Suprapubic skin (tissue), 3 donors: ENCODE results near the gene SLC35D2.

Experiments
- CTCF ChIP-seq, 2 donors: fragments of 200-600 bp in 1 of 2; fragments of 450-650 bp in 1 of 2; sonication (generic) in 1 of 2; IDR thresholded peaks; one replicate each; pipeline ENCODE4 v1.5.1; 2016 to 2019; ENCODE audit warnings: antibody characterized with exemption in 2 of 2, mild to moderate bottlenecking in 1 of 2, moderate library complexity in 1 of 2
- POLR2AphosphoS5 ChIP-seq, 3 donors: sonication (generic); formaldehyde crosslinking; IDR thresholded peaks; one replicate each; pipeline ENCODE4 v1.6.1; 2017; ENCODE audit warnings: antibody characterized with exemption in 3 of 3

- peak in 2 of 3 donors; percentile 56 to 79 for TF ChIP-seq POLR2AphosphoS5 (IDR thresholded peaks at IDR 0.05)
- no peak for TF ChIP-seq CTCF (IDR thresholded peaks at IDR 0.05)
Measured at GRCh38 chr9:96417051-96417586, 33.6 kb upstream of the SLC35D2 start.
